ENCODE results near the gene CTSZ. TPM values are rescaled to one million over a fixed set of nuclear protein-coding genes. Genes with fewer than 3 reads are reported as not detected.

CTSZ gene
- total and polyA plus RNA-seq, 2 donors from 2014 or later: 200 to 234 TPM

- FAIRE-seq (no peak), DNase-seq (peak in 1 of 5 donors; percentile 73)
- no peak for TF ChIP-seq CTCF (IDR thresholded peaks at IDR 0.05; ENCODE audit: borderline replicate concordance, extremely low read depth, insufficient read depth)
- Histone ChIP-seq H3K27ac (ENCODE audit: low read depth in 2 of 2, low read length in 2 of 2) (peak overlapping the region in 1 of 2 donors; percentile 46), H3K9me3 (ENCODE audit: control insufficient read depth in 2 of 3, insufficient read depth in 1 of 3, low read length in 3 of 3) (no peaks in the 10 kb centered on the region), H3K4me1 (ENCODE audit: control insufficient read depth in 2 of 3, insufficient read depth in 2 of 3, low read depth in 1 of 3, low read length in 3 of 3) (peaks cover 0 to 12% (median 11%) of the 10 kb centered on the region in 3 donors), H3K4me3 (ENCODE audit: low read length in 3 of 3) (no peak overlapping the region), H3K27me3 (ENCODE audit: control insufficient read depth, insufficient read depth, low read length) (no peaks in the 10 kb centered on the region), H3K9ac (ENCODE audit: low read length in 3 of 3) (no peak overlapping the region), H3K36me3 (ENCODE audit: control insufficient read depth in 2 of 3, insufficient read depth in 3 of 3, low read length in 3 of 3) (no peaks in the 10 kb centered on the region)
- intact Hi-C loops (cut with DNase I): no loop called here
Observed at GRCh38 chr20:59010321-59010994, 3.4 kb upstream of the CTSZ start.

- Histone ChIP-seq H3K27ac (ENCODE audit: low read depth in 2 of 2, low read length in 2 of 2) (no peak overlapping the region), H3K4me3 (ENCODE audit: low read length in 3 of 3) (no peak overlapping the region), H3K9me3 (ENCODE audit: control insufficient read depth in 2 of 3, insufficient read depth in 1 of 3, low read length in 3 of 3) (no peaks in the 10 kb centered on the region), H3K36me3 (ENCODE audit: control insufficient read depth in 2 of 3, insufficient read depth in 3 of 3, low read length in 3 of 3) (no peaks in the 10 kb centered on the region), H3K9ac (ENCODE audit: low read length in 3 of 3) (no peak overlapping the region), H3K27me3 (ENCODE audit: control insufficient read depth, insufficient read depth, low read length) (no peaks in the 10 kb centered on the region), H3K4me1 (ENCODE audit: control insufficient read depth in 2 of 3, insufficient read depth in 2 of 3, low read depth in 1 of 3, low read length in 3 of 3) (peaks cover 0 to 18% (median 14%) of the 10 kb centered on the region in 3 donors)
- intact Hi-C loops (cut with DNase I): no loop called here
- TF ChIP-seq CTCF (IDR thresholded peaks at IDR 0.05; ENCODE audit: borderline replicate concordance, extremely low read depth, insufficient read depth): no peak
- no peak for FAIRE-seq
- DNase-seq: peak in 1 of 5 donors; percentile 30
Observed at GRCh38 chr20:59008715-59009336, 1.8 kb upstream of the CTSZ start.

- Histone ChIP-seq H3K9ac (ENCODE audit: low read length in 3 of 3) (no peak overlapping the region), H3K27ac (ENCODE audit: low read depth in 2 of 2, low read length in 2 of 2) (peak overlapping the region in 1 of 2 donors; percentile 47), H3K9me3 (ENCODE audit: control insufficient read depth in 2 of 3, insufficient read depth in 1 of 3, low read length in 3 of 3) (no peaks in the 10 kb centered on the region), H3K4me3 (ENCODE audit: low read length in 3 of 3) (peak overlapping the region in 1 of 3 donors; percentile 73), H3K4me1 (ENCODE audit: control insufficient read depth in 2 of 3, insufficient read depth in 2 of 3, low read depth in 1 of 3, low read length in 3 of 3) (peaks cover 0 to 18% (median 14%) of the 10 kb centered on the region in 3 donors), H3K27me3 (ENCODE audit: control insufficient read depth, insufficient read depth, low read length) (no peaks in the 10 kb centered on the region), H3K36me3 (ENCODE audit: control insufficient read depth in 2 of 3, insufficient read depth in 3 of 3, low read length in 3 of 3) (no peaks in the 10 kb centered on the region)
- intact Hi-C loops (cut with DNase I): no loop called here
- FAIRE-seq (no peak), DNase-seq (peak in 1 of 5 donors; percentile 78)
- TF ChIP-seq CTCF (IDR thresholded peaks at IDR 0.05; ENCODE audit: borderline replicate concordance, extremely low read depth, insufficient read depth): no peak
Observed at GRCh38 chr20:59007665-59008511, 834 bp upstream of the CTSZ start.
